GM19463 (cell line): ENCODE results near the gene FOXD4L6.
"Not testable (repeated sequence)": the region's sequence is repeated elsewhere in the genome, so short reads cannot be mapped to it uniquely, and the experiment has no call there.

ENCODE experiments used
- ATAC-seq: cut with Tn5 transposase; IDR thresholded peaks from one replicate; pipeline ENCODE4 v1.9.1; 2021; ENCODE audit warnings: mild to moderate bottlenecking, moderate library complexity; ENCODE audit not compliant: unreplicated experiment

Gene FOXD4L6

DNA sequence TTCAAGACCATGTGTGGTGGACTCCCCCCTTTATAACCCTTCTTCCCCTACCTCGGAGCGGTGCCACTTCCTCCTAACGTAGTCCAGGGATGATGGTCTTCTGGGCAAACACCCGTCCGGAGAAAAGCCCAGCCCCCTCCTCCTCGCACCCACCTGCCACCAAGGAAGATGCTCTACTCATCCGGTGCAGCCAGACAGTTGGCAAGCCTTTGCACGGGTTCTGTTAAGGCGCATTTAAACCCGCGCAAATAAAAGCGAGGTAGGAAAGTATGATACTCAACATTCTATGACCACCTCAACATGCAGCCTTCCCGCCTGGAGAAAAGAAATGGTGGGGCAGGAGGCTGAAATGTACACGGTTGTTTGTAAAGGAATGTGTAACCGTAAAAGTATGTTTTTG is at the start of gene FOXD4L6:
Gene FOXD4L6 (minus strand): TSS at position 101 of the 400 bp plus-strand sequence. CDS start 298 bp downstream, outside the sequence.
- not testable (repeated sequence) for ATAC-seq

DNA sequence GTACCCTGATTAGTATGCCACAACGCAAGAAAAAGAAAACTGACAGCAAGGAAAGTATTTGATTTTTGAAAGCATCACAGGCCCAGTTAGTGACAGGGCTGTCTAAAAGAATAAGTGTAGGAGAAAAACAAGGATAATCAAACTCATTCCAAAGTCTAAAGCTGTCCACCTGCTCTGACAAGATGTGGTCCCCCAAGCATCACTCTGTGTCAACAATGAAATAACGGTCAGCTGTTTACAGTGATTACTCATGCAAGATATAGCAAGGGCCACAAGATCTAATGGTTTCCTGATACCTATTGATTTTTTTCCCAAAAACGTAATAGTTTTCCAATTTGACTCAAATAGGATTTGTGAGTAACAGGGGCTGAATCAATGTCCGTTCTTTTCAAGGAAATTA is 46.5 kb upstream of the FOXD4L6 start:
- ATAC-seq: not testable (repeated sequence)

DNA sequence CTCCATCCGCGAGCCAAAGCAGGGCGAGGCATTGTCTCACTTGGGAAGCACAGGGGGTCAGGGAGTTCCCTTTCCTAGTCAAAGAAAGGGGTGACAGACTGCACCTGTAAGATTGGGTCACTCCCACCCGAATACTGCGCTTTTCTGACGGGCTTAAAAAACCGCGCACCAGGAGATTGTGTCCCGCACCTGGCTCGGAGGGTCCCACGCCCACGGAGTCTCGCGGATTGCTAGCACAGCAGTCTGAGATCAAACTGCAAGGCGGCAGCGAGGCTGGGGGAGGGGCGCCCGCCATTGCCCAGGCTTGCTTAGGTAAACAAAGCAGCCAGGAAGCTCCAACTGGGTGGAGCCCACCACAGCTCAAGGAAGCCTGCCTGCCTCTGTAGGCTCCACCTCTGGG is 21.6 kb upstream of the FOXD4L6 start:
- ATAC-seq: not testable (repeated sequence)

DNA sequence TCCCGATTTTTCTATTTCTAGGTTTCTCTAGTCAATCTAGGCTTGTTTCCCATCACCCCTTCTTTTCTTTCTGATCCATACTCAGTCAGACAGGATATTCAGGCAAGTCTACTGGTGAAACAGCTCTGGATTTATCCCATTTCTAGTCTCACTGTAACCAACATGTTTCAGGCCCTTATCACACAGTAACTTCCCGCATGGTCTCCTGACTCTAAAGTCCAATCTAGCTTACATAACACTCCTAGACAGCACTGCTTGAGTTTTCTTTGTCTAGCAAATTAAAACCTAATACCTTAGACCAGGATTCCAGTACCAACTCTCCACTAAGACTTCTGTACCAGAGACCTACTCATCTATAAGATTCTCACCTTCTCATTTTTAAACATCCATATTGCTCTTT is 13.4 kb upstream of the FOXD4L6 start:
- not testable (repeated sequence) for ATAC-seq

GRCh38 chr9:41126746-41127446 is 1.6 kb downstream of the FOXD4L6 start:
- not testable (repeated sequence) for ATAC-seq

DNA sequence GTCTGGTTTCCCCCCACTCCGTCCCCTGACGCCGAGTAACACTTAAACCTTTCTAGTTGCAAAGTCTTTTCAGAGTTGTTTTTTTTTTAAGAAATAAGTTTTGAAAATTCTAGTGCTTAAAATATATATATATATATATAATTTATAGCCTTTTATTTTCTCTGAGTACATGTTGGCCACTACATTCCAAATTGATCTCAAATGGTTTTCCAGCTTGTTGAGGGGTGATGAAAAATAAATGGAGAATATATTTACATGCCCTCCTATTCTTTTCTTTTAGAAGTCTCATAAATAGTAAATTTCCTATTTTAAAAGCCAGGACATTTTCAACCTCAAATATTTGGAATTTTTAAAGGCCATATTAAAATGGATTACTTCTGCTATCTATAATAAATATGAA is 2.5 kb downstream of the FOXD4L6 start:
- ATAC-seq: not testable (repeated sequence)

- not testable (repeated sequence) for ATAC-seq
Observed at GRCh38 chr9:41125109-41125658, 3.3 kb downstream of the FOXD4L6 start.

GRCh38 chr9:41124250-41125108 is 4.0 kb downstream of the FOXD4L6 start:
- ATAC-seq: not testable (repeated sequence)

GRCh38 chr9:41123812-41124211 is 4.7 kb downstream of the FOXD4L6 start:
- not testable (repeated sequence) for ATAC-seq

- ATAC-seq: not testable (repeated sequence)
Observed at GRCh38 chr9:41123396-41123795, 5.1 kb downstream of the FOXD4L6 start.

DNA sequence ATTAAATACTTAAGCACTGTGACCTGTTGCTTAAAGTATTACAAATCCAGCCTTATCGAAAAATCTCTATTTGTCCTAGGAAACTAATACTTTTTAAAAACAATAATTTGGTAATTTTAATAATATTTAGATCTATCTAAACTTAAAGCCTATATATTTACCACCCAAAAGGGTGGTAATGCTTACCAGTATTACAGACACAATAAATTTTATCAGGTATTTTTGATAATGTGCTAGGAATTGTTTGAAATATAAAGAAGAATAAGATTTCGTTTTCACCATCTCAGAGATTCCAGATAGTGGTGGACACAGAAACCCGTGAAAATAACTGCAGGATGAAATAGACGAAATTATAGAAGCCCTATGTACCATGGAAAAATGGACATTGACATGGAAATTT is 7.8 kb downstream of the FOXD4L6 start:
- ATAC-seq: not testable (repeated sequence)

GRCh38 chr9:41119719-41120118 is 8.8 kb downstream of the FOXD4L6 start:
- ATAC-seq: not testable (repeated sequence)

- ATAC-seq: not testable (repeated sequence)
Observed at GRCh38 chr9:41119311-41119710, 9.2 kb downstream of the FOXD4L6 start.

- ATAC-seq: not testable (repeated sequence)
Observed at GRCh38 chr9:41113348-41113747, 15.1 kb downstream of the FOXD4L6 start.

DNA sequence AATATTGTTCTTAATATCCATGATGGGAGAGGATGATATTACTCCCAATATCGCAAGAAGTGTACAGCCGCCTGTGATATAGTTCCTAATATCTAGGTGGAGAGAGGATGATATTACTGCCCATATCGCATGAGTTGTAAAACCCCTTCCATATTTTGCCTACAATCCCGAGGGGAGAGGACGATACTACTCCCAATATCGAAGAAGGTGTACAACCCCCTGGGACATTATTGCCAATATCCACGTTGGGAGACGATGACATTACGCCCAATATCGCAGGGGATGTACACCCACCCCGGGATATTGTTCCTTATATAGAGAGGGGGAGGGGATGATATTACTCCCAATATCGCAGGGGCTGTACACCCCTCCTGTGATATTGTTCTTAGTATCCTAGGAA is 17.1 kb downstream of the FOXD4L6 start:
- ATAC-seq: not testable (repeated sequence)

DNA sequence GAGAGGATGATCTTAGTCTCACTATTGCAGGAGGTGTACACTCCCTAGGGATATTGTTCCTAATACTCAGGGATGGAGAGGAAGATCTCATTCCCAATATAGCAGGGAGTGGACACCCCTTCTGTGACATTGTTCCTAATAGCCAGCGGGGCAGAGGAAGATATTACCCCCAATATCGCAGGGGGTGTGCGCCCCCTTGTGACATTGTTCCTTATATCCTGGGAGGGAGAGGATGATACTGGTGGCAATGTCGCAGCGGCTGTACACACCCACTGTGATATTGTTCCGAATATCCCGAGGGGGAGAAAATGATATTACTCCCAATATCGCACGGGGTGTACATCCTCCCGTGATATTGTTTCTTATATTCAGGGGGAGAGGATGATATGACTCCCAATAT is 17.6 kb downstream of the FOXD4L6 start:
- ATAC-seq: not testable (repeated sequence)

GRCh38 chr9:41109253-41109652 is 19.2 kb downstream of the FOXD4L6 start:
- ATAC-seq: not testable (repeated sequence)

GRCh38 chr9:41108816-41109215 is 19.7 kb downstream of the FOXD4L6 start:
- ATAC-seq: not testable (repeated sequence)

GRCh38 chr9:41106472-41107116 is 21.9 kb downstream of the FOXD4L6 start:
- not testable (repeated sequence) for ATAC-seq

- not testable (repeated sequence) for ATAC-seq
Observed at GRCh38 chr9:41105557-41106253, 22.8 kb downstream of the FOXD4L6 start.
